Spleen (tissue), 7 donors: ENCODE data around the gene PRSS2.

Experiments used
- CTCF ChIP-seq, 11 experiments: fragments of 200-600 bp in 7 of 11; fragments of 450-650 bp in 4 of 11; sonication (generic) in 4 of 11; IDR thresholded peaks in 8 of 11; conservative IDR thresholded peaks in 3 of 11; 1 replicate in 7 of 11; 2 replicates in 4 of 11; pipeline versions ENCODE4 v1.4.0 to v1.8.0; 2016 to 2021; ENCODE audit warnings: antibody characterized with exemption in 11 of 11, inconsistent platforms in 4 of 11, mild to moderate bottlenecking in 1 of 11
- POLR2A ChIP-seq, 3 donors: fragments of 450-650 bp; IDR thresholded peaks; one replicate each; pipeline ENCODE4 v1.5.1; 2017; ENCODE audit warnings: antibody characterized with exemption in 3 of 3, mild to moderate bottlenecking in 1 of 3
- donor health status: DM: no; HTN: no; CAD: no; lungs with moderate emphysema.
- donor health status: DM: no; HTN: no; CAD: no.
- donor health status: DM: no; HTN: no; CAD: no.

- no peak for TF ChIP-seq CTCF (IDR thresholded peaks at IDR 0.05 in 8 of 11, conservative IDR thresholded peaks at IDR 0.05 in 3 of 11)
- no peak for TF ChIP-seq POLR2A (IDR thresholded peaks at IDR 0.05)
These were observed 15.8 kb upstream of the PRSS2 start for GRCh38 chr7:142754681-142755575.
